Ishikawa (cell line): ENCODE results near the gene LINGO3.
A peak's percentile ranks its signal among the peaks of the same experiment; 100 is the strongest.

Source experiments
- CREB1 ChIP-seq: IDR thresholded peaks from 2 replicates; pipeline ENCODE4 v1.6.1; 2012; ENCODE audit warnings: low read depth
- EGR1 ChIP-seq: IDR thresholded peaks from 2 replicates; pipeline ENCODE4 v1.6.1; 2012
- EP300 ChIP-seq: IDR thresholded peaks from 2 replicates; pipeline ENCODE4 v1.6.1; 2012; ENCODE audit warnings: borderline replicate concordance
- NFIC ChIP-seq: IDR thresholded peaks from 2 replicates; pipeline ENCODE4 v1.6.1; 2012
- RAD21 ChIP-seq: IDR thresholded peaks from 2 replicates; pipeline ENCODE4 v1.6.1; 2012; ENCODE audit warnings: low read depth
- REST ChIP-seq: IDR thresholded peaks from 2 replicates; pipeline ENCODE4 v1.6.1; 2012; ENCODE audit warnings: low read depth, mild to moderate bottlenecking
- TAF1 ChIP-seq: IDR thresholded peaks from 2 replicates; pipeline ENCODE4 v1.6.1; 2012; ENCODE audit warnings: low read depth, mild to moderate bottlenecking
- TEAD4 ChIP-seq: IDR thresholded peaks from 2 replicates; pipeline ENCODE4 v1.6.1; 2012
- USF1 ChIP-seq: IDR thresholded peaks from 2 replicates; pipeline ENCODE4 v1.6.1; 2012
- YY1 ChIP-seq: IDR thresholded peaks from 2 replicates; pipeline ENCODE4 v1.6.1; 2012; ENCODE audit warnings: low read depth
- ZBTB7A ChIP-seq: IDR thresholded peaks from 2 replicates; pipeline ENCODE4 v1.6.1; 2012; ENCODE audit warnings: low read depth
- TF ChIP-seq, protein P1 (sequence below): IDR thresholded peaks from 2 replicates; pipeline ENCODE4 v1.6.1; 2012

DNA sequence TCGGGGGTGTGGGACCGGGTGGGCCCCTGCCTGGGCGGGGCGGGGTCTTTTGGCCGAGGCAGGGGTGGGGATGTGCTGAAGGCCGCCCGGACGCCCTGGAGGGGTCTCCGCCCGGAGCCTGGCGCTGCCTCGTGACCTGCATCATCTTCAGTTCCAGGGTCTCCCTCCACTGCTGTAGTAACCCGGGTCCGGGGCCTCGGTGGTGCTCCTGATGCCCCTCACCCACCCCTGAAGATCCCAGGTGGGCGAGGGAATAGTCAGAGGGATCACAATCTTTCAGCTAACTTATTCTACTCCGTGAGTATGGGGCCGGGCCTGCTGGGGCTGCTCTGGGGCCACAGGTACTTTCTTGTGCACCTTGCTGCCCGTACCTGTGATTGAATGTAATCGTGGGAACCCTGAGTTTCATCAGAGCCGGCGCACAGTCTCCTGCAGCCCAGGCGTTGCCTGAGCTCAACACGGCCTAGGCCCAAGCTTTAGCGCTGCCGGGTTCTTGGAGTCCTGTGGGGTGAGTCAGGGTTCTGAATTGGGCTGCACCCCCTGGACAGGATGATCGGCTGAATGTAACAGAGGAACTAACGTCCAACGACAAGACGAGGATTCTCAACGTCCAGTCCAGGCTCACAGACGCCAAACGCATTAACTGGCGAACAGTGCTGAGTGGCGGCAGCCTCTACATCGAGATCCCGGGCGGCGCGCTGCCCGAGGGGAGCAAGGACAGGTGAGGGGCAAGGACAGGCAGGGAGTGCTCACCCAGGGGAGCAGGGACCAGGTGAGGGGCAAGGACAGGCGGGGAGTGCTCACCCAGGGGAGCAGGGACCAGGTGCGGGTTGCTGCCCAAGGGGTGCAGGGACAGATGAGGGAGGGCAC is 36.5 kb downstream of the LINGO3 start:
- TF ChIP-seq EP300 (0 out of 2 replicates have a peak, but pooled peaks have one; percentile 2), CREB1 (no peak), YY1 (no peak), TAF1 (no peak), REST (no peak), USF1 (no peak), EGR1 (no peak), TEAD4 (no peak), ZBTB7A (no peak), NFIC (no peak), RAD21 (no peak)
- TF ChIP-seq, protein P1, sequence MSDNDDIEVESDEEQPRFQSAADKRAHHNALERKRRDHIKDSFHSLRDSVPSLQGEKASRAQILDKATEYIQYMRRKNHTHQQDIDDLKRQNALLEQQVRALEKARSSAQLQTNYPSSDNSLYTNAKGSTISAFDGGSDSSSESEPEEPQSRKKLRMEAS = no peak
